Omental fat pad (tissue), 4 donors: ENCODE results near the gene GLI2. TPM values are rescaled to one million over a fixed set of nuclear protein-coding genes. Genes with fewer than 3 reads are reported as not detected.
A peak's percentile ranks its signal among the peaks of the same experiment; 100 is the strongest.

Experiments used
- ATAC-seq: fragments of 150-250 bp; one replicate; pipeline ENCODE4 v1.9.1; 2016; ENCODE audit warnings: mild to moderate bottlenecking, moderate library complexity; ENCODE audit not compliant: low FRiP score
- DNase-seq: peaks from one replicate; pipeline ENCODE4 v3.0.0-alpha.2; 2019; ENCODE audit warnings: low spot score
- total RNA-seq, 4 donors: library from RNA; depleted of rRNA; stranded (reverse); fragments of >200 nt; gene quantifications; one replicate each; pipeline ENCODE4 v1.1.0, GENCODE V29; 2016
- TF ChIP-seq, protein P1 (sequence below), 3 donors: fragments of 450-650 bp; IDR thresholded peaks; one replicate each; pipeline ENCODE4 v1.5.1; 2016 to 2017; ENCODE audit warnings: antibody characterized with exemption in 3 of 3, mild to moderate bottlenecking in 3 of 3, moderate library complexity in 2 of 3

Gene GLI2
- total RNA-seq, 4 donors from 2014 or later: 1.3 to 2.4 (median 1.4) TPM

DNA sequence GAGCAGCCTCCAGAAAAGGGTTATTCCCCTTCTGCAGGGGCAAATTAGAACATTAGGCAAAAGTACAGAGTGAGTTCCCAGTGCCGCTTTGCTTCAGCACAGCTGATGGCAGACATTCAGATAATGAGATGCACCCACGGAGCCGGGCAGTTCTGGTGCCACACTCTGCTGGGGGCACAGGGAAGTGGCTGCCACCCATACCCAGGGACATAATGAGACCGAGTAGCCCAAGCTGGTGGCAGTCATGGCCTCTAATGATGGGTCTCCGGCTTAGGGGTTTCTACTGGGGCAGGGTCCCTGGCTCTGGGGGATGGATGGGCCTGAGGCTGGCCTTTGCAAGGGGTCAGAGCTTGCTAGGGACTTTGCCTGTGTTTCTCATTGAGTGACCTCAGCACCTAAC, 26.2 kb downstream of the GLI2 start:
- ATAC-seq (no peak), DNase-seq (no peak)
- TF ChIP-seq, protein P1, sequence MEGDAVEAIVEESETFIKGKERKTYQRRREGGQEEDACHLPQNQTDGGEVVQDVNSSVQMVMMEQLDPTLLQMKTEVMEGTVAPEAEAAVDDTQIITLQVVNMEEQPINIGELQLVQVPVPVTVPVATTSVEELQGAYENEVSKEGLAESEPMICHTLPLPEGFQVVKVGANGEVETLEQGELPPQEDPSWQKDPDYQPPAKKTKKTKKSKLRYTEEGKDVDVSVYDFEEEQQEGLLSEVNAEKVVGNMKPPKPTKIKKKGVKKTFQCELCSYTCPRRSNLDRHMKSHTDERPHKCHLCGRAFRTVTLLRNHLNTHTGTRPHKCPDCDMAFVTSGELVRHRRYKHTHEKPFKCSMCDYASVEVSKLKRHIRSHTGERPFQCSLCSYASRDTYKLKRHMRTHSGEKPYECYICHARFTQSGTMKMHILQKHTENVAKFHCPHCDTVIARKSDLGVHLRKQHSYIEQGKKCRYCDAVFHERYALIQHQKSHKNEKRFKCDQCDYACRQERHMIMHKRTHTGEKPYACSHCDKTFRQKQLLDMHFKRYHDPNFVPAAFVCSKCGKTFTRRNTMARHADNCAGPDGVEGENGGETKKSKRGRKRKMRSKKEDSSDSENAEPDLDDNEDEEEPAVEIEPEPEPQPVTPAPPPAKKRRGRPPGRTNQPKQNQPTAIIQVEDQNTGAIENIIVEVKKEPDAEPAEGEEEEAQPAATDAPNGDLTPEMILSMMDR (IDR thresholded peaks at IDR 0.05): no peak

DNA sequence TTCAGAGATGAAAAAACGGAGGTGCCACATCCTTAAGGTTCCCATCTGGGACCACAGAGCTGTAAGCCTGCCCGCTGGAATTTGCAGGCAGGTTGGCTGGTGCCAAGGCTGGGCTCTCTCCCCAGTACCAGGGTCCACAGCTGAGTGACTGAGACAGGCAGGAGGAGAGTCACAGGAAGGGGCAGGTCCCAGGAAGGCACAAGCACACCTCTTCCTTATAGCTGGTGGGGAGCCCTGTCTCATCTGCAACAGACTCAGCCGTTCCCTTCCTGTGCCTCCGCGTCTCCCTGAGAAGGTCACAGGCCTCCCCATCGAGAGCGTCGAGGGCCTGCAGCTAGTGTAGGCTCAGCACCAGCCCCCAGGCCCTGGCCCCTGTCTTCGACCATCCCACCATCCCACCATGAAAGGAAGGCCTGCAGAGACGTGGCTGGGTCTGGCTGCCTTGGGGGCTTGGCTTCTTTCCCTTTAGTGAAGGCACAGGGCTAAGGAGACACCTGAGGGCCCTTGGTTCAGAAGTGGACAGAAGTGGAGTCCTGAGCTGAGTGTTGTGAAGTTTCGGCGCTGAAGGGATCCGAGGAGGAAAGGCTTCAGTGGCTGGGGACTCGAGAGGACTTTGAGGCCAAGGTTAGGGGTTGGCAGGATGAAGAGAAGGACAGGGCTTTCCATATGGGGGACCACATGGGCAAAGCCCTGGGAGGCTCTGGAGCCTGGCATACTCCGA, 26.8 kb downstream of the GLI2 start:
- ATAC-seq: no peak
- TF ChIP-seq, protein P1 (IDR thresholded peaks at IDR 0.05): no peak
- no peak for DNase-seq

GRCh38 chr2:120763508-120763907, 27.8 kb downstream of the GLI2 start:
- TF ChIP-seq, protein P1 (IDR thresholded peaks at IDR 0.05): no peak
- DNase-seq (no peak), ATAC-seq (no peak)

GRCh38 chr2:120763931-120764330, 28.3 kb downstream of the GLI2 start:
- TF ChIP-seq, protein P1 (IDR thresholded peaks at IDR 0.05): no peak
- DNase-seq (no peak), ATAC-seq (no peak)

DNA sequence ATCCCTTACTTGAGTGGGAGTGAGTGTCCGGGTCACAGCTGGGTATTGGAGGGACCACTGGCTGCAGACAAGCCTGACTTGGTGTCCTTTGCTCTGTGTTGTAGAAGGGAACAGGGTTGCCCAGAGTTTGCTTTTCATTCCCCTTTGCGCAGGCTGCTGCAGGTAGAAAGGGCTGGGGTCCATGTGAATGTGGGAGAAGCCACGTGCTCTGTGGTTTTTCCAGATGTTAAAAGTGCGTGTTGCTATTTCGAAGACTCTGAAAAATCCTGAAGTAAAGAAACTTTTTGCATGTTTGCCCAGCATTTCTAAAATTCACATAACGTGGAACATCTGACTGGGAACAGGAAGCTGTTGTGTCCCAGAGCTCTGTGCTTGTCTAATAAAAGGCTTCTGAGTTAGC, 28.8 kb downstream of the GLI2 start:
- DNase-seq (no peak), ATAC-seq (no peak)
- TF ChIP-seq, protein P1 (IDR thresholded peaks at IDR 0.05): no peak

- DNase-seq (no peak), ATAC-seq (peak; percentile 7)
- TF ChIP-seq, protein P1 (IDR thresholded peaks at IDR 0.05): no peak
These were observed 29.5 kb downstream of the GLI2 start for GRCh38 chr2:120764991-120765677.
